ENCODE measurements around the gene PLAU.

DNA sequence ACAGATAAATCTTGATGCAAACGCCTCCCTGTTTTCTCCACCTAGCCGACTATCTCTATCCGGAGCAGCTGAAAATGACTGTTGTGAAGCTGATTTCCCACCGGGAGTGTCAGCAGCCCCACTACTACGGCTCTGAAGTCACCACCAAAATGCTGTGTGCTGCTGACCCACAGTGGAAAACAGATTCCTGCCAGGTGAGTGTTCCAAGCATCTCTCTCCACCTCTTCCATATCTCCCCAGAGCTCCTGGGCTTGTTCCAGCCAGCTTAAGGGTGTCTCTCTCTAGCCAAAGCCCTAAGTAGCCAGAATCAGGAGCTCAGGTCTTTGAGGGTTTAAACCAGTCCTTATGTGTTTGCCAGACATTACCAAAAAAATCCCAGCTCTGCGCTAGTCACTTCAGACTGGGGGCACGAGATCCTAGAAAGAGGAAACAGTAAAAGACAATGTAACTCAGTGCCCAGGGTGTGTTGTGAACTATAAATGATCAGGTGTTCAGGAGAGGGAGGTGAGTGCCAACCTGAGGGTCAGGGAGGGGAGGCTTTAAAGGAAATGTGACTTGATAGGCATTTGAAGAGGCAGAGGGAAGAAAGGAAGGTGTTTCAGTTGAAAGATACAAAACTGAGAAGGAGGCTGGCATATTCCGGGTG lies 4.4 kb downstream of the PLAU start:
- TF ChIP-seq, protein P1, sequence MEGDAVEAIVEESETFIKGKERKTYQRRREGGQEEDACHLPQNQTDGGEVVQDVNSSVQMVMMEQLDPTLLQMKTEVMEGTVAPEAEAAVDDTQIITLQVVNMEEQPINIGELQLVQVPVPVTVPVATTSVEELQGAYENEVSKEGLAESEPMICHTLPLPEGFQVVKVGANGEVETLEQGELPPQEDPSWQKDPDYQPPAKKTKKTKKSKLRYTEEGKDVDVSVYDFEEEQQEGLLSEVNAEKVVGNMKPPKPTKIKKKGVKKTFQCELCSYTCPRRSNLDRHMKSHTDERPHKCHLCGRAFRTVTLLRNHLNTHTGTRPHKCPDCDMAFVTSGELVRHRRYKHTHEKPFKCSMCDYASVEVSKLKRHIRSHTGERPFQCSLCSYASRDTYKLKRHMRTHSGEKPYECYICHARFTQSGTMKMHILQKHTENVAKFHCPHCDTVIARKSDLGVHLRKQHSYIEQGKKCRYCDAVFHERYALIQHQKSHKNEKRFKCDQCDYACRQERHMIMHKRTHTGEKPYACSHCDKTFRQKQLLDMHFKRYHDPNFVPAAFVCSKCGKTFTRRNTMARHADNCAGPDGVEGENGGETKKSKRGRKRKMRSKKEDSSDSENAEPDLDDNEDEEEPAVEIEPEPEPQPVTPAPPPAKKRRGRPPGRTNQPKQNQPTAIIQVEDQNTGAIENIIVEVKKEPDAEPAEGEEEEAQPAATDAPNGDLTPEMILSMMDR (IDR thresholded peaks at IDR 0.05): no peak
- TF ChIP-seq POLR2A (IDR thresholded peaks at IDR 0.05) (no peak), EP300 (IDR thresholded peaks at IDR 0.05) (no peak)

Data from sigmoid colon (tissue), 4 donors.